GOT3 (cell line): ENCODE results near the gene ALDH9A1.
"Not testable (repeated sequence)": the region's sequence is repeated elsewhere in the genome, so short reads cannot be mapped to it uniquely, and the experiment has no call there.

Experiments
- DNase-seq: peaks from one replicate; lab custom pipeline; 2025; ENCODE audit warnings: mixed read lengths; lab: John Stamatoyannopoulos, UW

The ALDH9A1 gene

GRCh38 chr1:165697881-165698760, at the start of gene ALDH9A1:
ALDH9A1 (minus strand) TSS chr1:165698562; CDS start chr1:165698558, 4 bp downstream.
- peak; percentile 77 for DNase-seq

- no peak for DNase-seq
These were observed 49.5 kb upstream of the ALDH9A1 start for GRCh38 chr1:165747632-165748447.

- not testable (repeated sequence) for DNase-seq
These were observed 46.6 kb upstream of the ALDH9A1 start for GRCh38 chr1:165744913-165745312.

GRCh38 chr1:165742194-165742593, 43.8 kb upstream of the ALDH9A1 start:
- no peak for DNase-seq

GRCh38 chr1:165738794-165739193, 40.4 kb upstream of the ALDH9A1 start:
- DNase-seq = no peak

GRCh38 chr1:165737196-165737595, 38.8 kb upstream of the ALDH9A1 start:
- no peak for DNase-seq

GRCh38 chr1:165734906-165735305, 36.5 kb upstream of the ALDH9A1 start:
- no peak for DNase-seq

- no peak for DNase-seq
These were observed 28.5 kb upstream of the ALDH9A1 start for GRCh38 chr1:165726841-165727240.

GRCh38 chr1:165726169-165726568, 27.8 kb upstream of the ALDH9A1 start:
- no peak for DNase-seq

- no peak for DNase-seq
These were observed 19.7 kb upstream of the ALDH9A1 start for GRCh38 chr1:165717918-165718515.

GRCh38 chr1:165716265-165717051, 18.1 kb upstream of the ALDH9A1 start:
- not testable (repeated sequence) for DNase-seq

GRCh38 chr1:165712764-165713163, 14.4 kb upstream of the ALDH9A1 start:
- DNase-seq = no peak

- no peak for DNase-seq
These were observed 9.8 kb upstream of the ALDH9A1 start for GRCh38 chr1:165707984-165708706.

- DNase-seq = no peak
These were observed 5.3 kb upstream of the ALDH9A1 start for GRCh38 chr1:165703648-165704047.

GRCh38 chr1:165701922-165702321, 3.6 kb upstream of the ALDH9A1 start:
- DNase-seq = not testable (repeated sequence)

- no peak for DNase-seq
These were observed 1.2 kb upstream of the ALDH9A1 start for GRCh38 chr1:165699577-165699976.

GRCh38 chr1:165698761-165699052, 345 bp upstream of the ALDH9A1 start:
- DNase-seq = no peak

- DNase-seq = no peak
These were observed 876 bp downstream of the ALDH9A1 start for GRCh38 chr1:165697491-165697880.

- DNase-seq = no peak
These were observed 1.7 kb downstream of the ALDH9A1 start for GRCh38 chr1:165696625-165697100.

- no peak for DNase-seq
These were observed 3.3 kb downstream of the ALDH9A1 start for GRCh38 chr1:165695031-165695430.

- no peak for DNase-seq
These were observed 10.3 kb downstream of the ALDH9A1 start for GRCh38 chr1:165688046-165688445.
